Measurements from ENCODE around the gene AP1AR. TPM values are rescaled to one million over a fixed set of nuclear protein-coding genes. Genes with fewer than 3 reads are reported as not detected.

AP1AR gene
- total and polyA plus RNA-seq, 4 donors: 7.6 to 14.7 (median 7.8) TPM

- no peak overlapping the region for H3K9ac ChIP-seq (ENCODE audit: low read depth in 1 of 2, low read length in 2 of 2)
- no peak overlapping the region for H3K27ac ChIP-seq (ENCODE audit: low read depth in 1 of 2, low read length in 2 of 2)
- DNase-seq (ENCODE audit: low spot score): no peak
- H3K36me3 ChIP-seq (ENCODE audit: control insufficient read depth in 4 of 4, insufficient read depth in 3 of 4, low read depth in 1 of 4, low read length in 3 of 4): no peaks in the 10 kb centered on the region
- H3K4me1 ChIP-seq (ENCODE audit: control insufficient read depth in 4 of 4, insufficient read depth in 4 of 4, low read length in 3 of 4): no peaks in the 10 kb centered on the region
- H3K4me3 ChIP-seq (ENCODE audit: low read depth in 1 of 3, low read length in 3 of 3): no peak overlapping the region
- WGBS: 98% methylated on average over 2 of the region's 2 CpGs
- H3K27me3 ChIP-seq (ENCODE audit: control insufficient read depth in 4 of 4, insufficient read depth in 4 of 4, low read length in 3 of 4): no peaks in the 10 kb centered on the region
- TF ChIP-seq RAD21 (IDR thresholded peaks at IDR 0.05) (no peak), ZBTB33 (IDR thresholded peaks at IDR 0.05) (no peak), REST (IDR thresholded peaks at IDR 0.05) (no peak), JUND (IDR thresholded peaks at IDR 0.05) (no peak), MAX (IDR thresholded peaks at IDR 0.05) (no peak), HNF4A (conservative IDR thresholded peaks at IDR 0.05) (no peak), TAF1 (conservative IDR thresholded peaks at IDR 0.05) (no peak), CTCF (IDR thresholded peaks at IDR 0.05; ENCODE audit: low read depth, low read length, missing input control) (no peak), HNF4G (IDR thresholded peaks at IDR 0.05) (no peak), NR2F2 (IDR thresholded peaks at IDR 0.05) (no peak), EGR1 (IDR thresholded peaks at IDR 0.05; ENCODE audit: low read depth in 2 of 2) (no peak), YY1 (IDR thresholded peaks at IDR 0.05) (no peak), RXRA (IDR thresholded peaks at IDR 0.05) (no peak), SP1 (IDR thresholded peaks at IDR 0.05) (no peak), GABPA (IDR thresholded peaks at IDR 0.05 in 1 of 2, conservative IDR thresholded peaks at IDR 0.05 in 1 of 2) (no peak), FOXA1 (IDR thresholded peaks at IDR 0.05) (no peak), ATF3 (IDR thresholded peaks at IDR 0.05) (no peak), FOXA2 (IDR thresholded peaks at IDR 0.05) (no peak)
- no peaks in the 10 kb centered on the region for H3K9me3 ChIP-seq (ENCODE audit: control insufficient read depth in 4 of 4, low read length in 3 of 4)
Observed at GRCh38 chr4:112245383-112245782, 13.8 kb downstream of the AP1AR start.
